NCI-H1048 (cell line): ENCODE data around the gene CD101.
"Not testable (repeated sequence)": the region's sequence is repeated elsewhere in the genome, so short reads cannot be mapped to it uniquely, and the experiment has no call there.

Experiments used
- DNase-seq: peaks from one replicate; lab custom pipeline; 2025; lab: John Stamatoyannopoulos, UW

CD101 gene

GRCh38 chr1:117001254-117001927 is at the start of gene CD101:
TSS of gene CD101 (plus strand) at chr1:117001760. CDS start at chr1:117001818, 58 bp downstream.
- no peak for DNase-seq

GRCh38 chr1:116952738-116953275 is 48.8 kb upstream of the CD101 start:
- DNase-seq = no peak

- DNase-seq = no peak
These were observed 47.1 kb upstream of the CD101 start for GRCh38 chr1:116954440-116954839.

- DNase-seq = no peak
These were observed 45.2 kb upstream of the CD101 start for GRCh38 chr1:116956378-116956777.

GRCh38 chr1:116957646-116958045 is 43.9 kb upstream of the CD101 start:
- DNase-seq = no peak

- DNase-seq = no peak
These were observed 43.5 kb upstream of the CD101 start for GRCh38 chr1:116958110-116958509.

- DNase-seq = no peak
These were observed 42.6 kb upstream of the CD101 start for GRCh38 chr1:116958977-116959376.

GRCh38 chr1:116961606-116962005 is 40.0 kb upstream of the CD101 start:
- no peak for DNase-seq

- no peak for DNase-seq
These were observed 38.4 kb upstream of the CD101 start for GRCh38 chr1:116962987-116963639.

- no peak for DNase-seq
These were observed 34.8 kb upstream of the CD101 start for GRCh38 chr1:116966791-116967190.

- DNase-seq = no peak
These were observed 32.8 kb upstream of the CD101 start for GRCh38 chr1:116968724-116969123.

GRCh38 chr1:116971258-116971860 is 30.2 kb upstream of the CD101 start:
- no peak for DNase-seq

- DNase-seq = no peak
These were observed 29.4 kb upstream of the CD101 start for GRCh38 chr1:116971965-116972673.

GRCh38 chr1:116972674-116973030 is 28.9 kb upstream of the CD101 start:
- DNase-seq = no peak

GRCh38 chr1:116980309-116980708 is 21.3 kb upstream of the CD101 start:
- DNase-seq = not testable (repeated sequence)

GRCh38 chr1:116981521-116982037 is 20.0 kb upstream of the CD101 start:
- no peak for DNase-seq

- no peak for DNase-seq
These were observed 19.1 kb upstream of the CD101 start for GRCh38 chr1:116982319-116983004.

- no peak for DNase-seq
These were observed 18.4 kb upstream of the CD101 start for GRCh38 chr1:116983112-116983511.

- DNase-seq = no peak
These were observed 17.9 kb upstream of the CD101 start for GRCh38 chr1:116983678-116984077.

- DNase-seq = no peak
These were observed 17.0 kb upstream of the CD101 start for GRCh38 chr1:116984406-116985160.
